8988T (cell line): ENCODE measurements around the gene NFATC2.

Source experiments
- DNase-seq: peaks from one replicate; pipeline ENCODE4 v3.0.0; 2011

The NFATC2 gene

GRCh38 chr20:51512645-51513044 lies 29.9 kb downstream of the NFATC2 start:
- DNase-seq, result no peak

GRCh38 chr20:51511861-51512619 lies 30.5 kb downstream of the NFATC2 start:
- no peak for DNase-seq

- no peak for DNase-seq
Measured at GRCh38 chr20:51510936-51511605, 31.4 kb downstream of the NFATC2 start.

GRCh38 chr20:51510169-51510568 lies 32.4 kb downstream of the NFATC2 start:
- DNase-seq, result no peak

GRCh38 chr20:51509208-51509607 lies 33.3 kb downstream of the NFATC2 start:
- no peak for DNase-seq

- no peak for DNase-seq
Measured at GRCh38 chr20:51508780-51509179, 33.7 kb downstream of the NFATC2 start.

GRCh38 chr20:51508158-51508557 lies 34.4 kb downstream of the NFATC2 start:
- DNase-seq, result no peak

GRCh38 chr20:51507216-51508036 lies 35.1 kb downstream of the NFATC2 start:
- DNase-seq, result no peak

GRCh38 chr20:51506527-51507215 lies 35.8 kb downstream of the NFATC2 start:
- no peak for DNase-seq

GRCh38 chr20:51505566-51505965 lies 37.0 kb downstream of the NFATC2 start:
- DNase-seq, result no peak

GRCh38 chr20:51503376-51503775 lies 39.1 kb downstream of the NFATC2 start:
- no peak for DNase-seq

GRCh38 chr20:51500936-51501335 lies 41.6 kb downstream of the NFATC2 start:
- no peak for DNase-seq

- no peak for DNase-seq
Measured at GRCh38 chr20:51500311-51500710, 42.2 kb downstream of the NFATC2 start.

GRCh38 chr20:51498765-51499540 lies 43.6 kb downstream of the NFATC2 start:
- DNase-seq, result no peak

- no peak for DNase-seq
Measured at GRCh38 chr20:51497542-51498467, 44.7 kb downstream of the NFATC2 start.

GRCh38 chr20:51496964-51497363 lies 45.6 kb downstream of the NFATC2 start:
- DNase-seq, result no peak

- no peak for DNase-seq
Measured at GRCh38 chr20:51495921-51496545, 46.5 kb downstream of the NFATC2 start.

- no peak for DNase-seq
Measured at GRCh38 chr20:51495291-51495690, 47.2 kb downstream of the NFATC2 start.

- DNase-seq, result no peak
Measured at GRCh38 chr20:51494241-51495110, 48.0 kb downstream of the NFATC2 start.
